HEK293 (cell line): ENCODE results near the gene PAQR8.

ENCODE experiments used
- IKZF3 ChIP-seq: fragments of 450-650 bp; IDR thresholded peaks from 2 replicates; pipeline ENCODE4 v1.5.0; 2018; ENCODE audit warnings: missing biosample characterization, mild to moderate bottlenecking, missing genetic modification characterization, moderate library complexity
- TCF7L2 ChIP-seq: IDR thresholded peaks from 2 replicates; pipeline ENCODE4 v1.6.1; 2011; ENCODE audit warnings: low read depth, mild to moderate bottlenecking, inconsistent platforms, low read length, moderate library complexity, borderline replicate concordance
- TSHZ1 ChIP-seq: fragments of 450-650 bp; formaldehyde crosslinking; IDR thresholded peaks from 2 replicates; pipeline ENCODE4 v1.5.1; 2016; ENCODE audit warnings: missing biosample characterization, missing genetic modification characterization, borderline replicate concordance
- ZNF274 ChIP-seq, 2 experiments: fragments of 200-500 bp in 1 of 2; fragments of 450-650 bp in 1 of 2; sonication (Bioruptor generic) in 1 of 2; formaldehyde crosslinking in 1 of 2; IDR thresholded peaks; 2 replicates each; pipeline versions ENCODE4 v1.5.1 to v1.6.1; 2014 to 2016; ENCODE audit warnings: borderline replicate concordance in 1 of 2, inconsistent platforms in 1 of 2, low read length in 1 of 2, missing biosample characterization in 1 of 2, missing genetic modification characterization in 1 of 2
- ZNF518A ChIP-seq: fragments of 450-650 bp; formaldehyde crosslinking; conservative IDR thresholded peaks from 2 replicates; pipeline ENCODE4 v1.5.1; 2016; ENCODE audit warnings: low read depth, missing biosample characterization, missing genetic modification characterization
- ZNF792 ChIP-seq: fragments of 450-650 bp; formaldehyde crosslinking; IDR thresholded peaks from 2 replicates; pipeline ENCODE4 v1.5.1; 2016; ENCODE audit warnings: missing biosample characterization, missing genetic modification characterization
- TF ChIP-seq, protein P1 (sequence below): fragments of 450-650 bp; formaldehyde crosslinking; IDR thresholded peaks from 2 replicates; pipeline ENCODE4 v1.5.1; 2016; ENCODE audit warnings: missing biosample characterization, missing genetic modification characterization

GRCh38 chr6:52457096-52457495, 95.1 kb downstream of the PAQR8 start:
- TF ChIP-seq, protein P1, sequence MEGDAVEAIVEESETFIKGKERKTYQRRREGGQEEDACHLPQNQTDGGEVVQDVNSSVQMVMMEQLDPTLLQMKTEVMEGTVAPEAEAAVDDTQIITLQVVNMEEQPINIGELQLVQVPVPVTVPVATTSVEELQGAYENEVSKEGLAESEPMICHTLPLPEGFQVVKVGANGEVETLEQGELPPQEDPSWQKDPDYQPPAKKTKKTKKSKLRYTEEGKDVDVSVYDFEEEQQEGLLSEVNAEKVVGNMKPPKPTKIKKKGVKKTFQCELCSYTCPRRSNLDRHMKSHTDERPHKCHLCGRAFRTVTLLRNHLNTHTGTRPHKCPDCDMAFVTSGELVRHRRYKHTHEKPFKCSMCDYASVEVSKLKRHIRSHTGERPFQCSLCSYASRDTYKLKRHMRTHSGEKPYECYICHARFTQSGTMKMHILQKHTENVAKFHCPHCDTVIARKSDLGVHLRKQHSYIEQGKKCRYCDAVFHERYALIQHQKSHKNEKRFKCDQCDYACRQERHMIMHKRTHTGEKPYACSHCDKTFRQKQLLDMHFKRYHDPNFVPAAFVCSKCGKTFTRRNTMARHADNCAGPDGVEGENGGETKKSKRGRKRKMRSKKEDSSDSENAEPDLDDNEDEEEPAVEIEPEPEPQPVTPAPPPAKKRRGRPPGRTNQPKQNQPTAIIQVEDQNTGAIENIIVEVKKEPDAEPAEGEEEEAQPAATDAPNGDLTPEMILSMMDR (tag by site-specific recombination), result no peak
- TF ChIP-seq TCF7L2, result no peak
- no peak for TF ChIP-seq ZNF274 (IDR thresholded peaks at IDR 0.05; ENCODE audit: low read length)
- TF ChIP-seq ZNF274 (tag by site-specific recombination; IDR thresholded peaks at IDR 0.05; ENCODE audit: borderline replicate concordance), result no peak
- TF ChIP-seq IKZF3, result no peak
- no peak for TF ChIP-seq TSHZ1 (tag by site-specific recombination)
- TF ChIP-seq ZNF518A, result no peak
- no peak for TF ChIP-seq ZNF792 (tag by site-specific recombination)
